ENCODE measurements around the gene CEP290.

DNA sequence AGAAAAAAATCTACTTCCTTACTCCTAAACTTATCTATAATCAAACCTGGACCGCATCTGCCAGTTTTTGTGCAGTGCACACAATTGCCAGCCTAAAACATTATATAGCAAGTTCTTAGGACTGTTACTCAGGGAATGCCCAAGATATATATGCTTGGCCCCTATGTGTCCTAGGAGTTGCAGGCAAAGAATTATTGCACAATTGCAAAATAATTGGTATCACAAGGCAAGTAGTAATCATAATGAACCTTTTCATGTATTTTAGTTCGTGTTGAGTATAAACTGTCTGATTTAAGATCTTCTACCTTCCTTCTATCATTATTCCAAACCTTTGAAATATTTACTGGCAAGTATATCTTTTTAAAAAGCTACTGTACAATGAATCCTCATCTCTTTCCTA is 45.7 kb upstream of the CEP290 start:
- TF ChIP-seq, protein P1, sequence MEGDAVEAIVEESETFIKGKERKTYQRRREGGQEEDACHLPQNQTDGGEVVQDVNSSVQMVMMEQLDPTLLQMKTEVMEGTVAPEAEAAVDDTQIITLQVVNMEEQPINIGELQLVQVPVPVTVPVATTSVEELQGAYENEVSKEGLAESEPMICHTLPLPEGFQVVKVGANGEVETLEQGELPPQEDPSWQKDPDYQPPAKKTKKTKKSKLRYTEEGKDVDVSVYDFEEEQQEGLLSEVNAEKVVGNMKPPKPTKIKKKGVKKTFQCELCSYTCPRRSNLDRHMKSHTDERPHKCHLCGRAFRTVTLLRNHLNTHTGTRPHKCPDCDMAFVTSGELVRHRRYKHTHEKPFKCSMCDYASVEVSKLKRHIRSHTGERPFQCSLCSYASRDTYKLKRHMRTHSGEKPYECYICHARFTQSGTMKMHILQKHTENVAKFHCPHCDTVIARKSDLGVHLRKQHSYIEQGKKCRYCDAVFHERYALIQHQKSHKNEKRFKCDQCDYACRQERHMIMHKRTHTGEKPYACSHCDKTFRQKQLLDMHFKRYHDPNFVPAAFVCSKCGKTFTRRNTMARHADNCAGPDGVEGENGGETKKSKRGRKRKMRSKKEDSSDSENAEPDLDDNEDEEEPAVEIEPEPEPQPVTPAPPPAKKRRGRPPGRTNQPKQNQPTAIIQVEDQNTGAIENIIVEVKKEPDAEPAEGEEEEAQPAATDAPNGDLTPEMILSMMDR (conservative IDR thresholded peaks at IDR 0.05; ENCODE audit: low read depth in 2 of 2), result no peak
- TF ChIP-seq POLR2AphosphoS5 (IDR thresholded peaks at IDR 0.05; ENCODE audit: low read depth), result no peak
- no peak for TF ChIP-seq EZH2 (IDR thresholded peaks at IDR 0.05; ENCODE audit: low read depth, unreplicated experiment)
- no peak for TF ChIP-seq JUNB (IDR thresholded peaks at IDR 0.05; ENCODE audit: unreplicated experiment)
- TF ChIP-seq EZH2phosphoT487 (IDR thresholded peaks at IDR 0.05; ENCODE audit: unreplicated experiment), result no peak
- no peak for TF ChIP-seq STAT1 (IDR thresholded peaks at IDR 0.05; ENCODE audit: unreplicated experiment)
- TF ChIP-seq REST (IDR thresholded peaks at IDR 0.05; ENCODE audit: unreplicated experiment), result no peak

Data from GM23338 (cell line).